ENCODE results near the gene RPS18. TPM values are rescaled to one million over a fixed set of nuclear protein-coding genes. Genes with fewer than 3 reads are reported as not detected.

The RPS18 gene
- total RNA-seq, 1 experiment from 2014 or later: 4,062 TPM

DNA sequence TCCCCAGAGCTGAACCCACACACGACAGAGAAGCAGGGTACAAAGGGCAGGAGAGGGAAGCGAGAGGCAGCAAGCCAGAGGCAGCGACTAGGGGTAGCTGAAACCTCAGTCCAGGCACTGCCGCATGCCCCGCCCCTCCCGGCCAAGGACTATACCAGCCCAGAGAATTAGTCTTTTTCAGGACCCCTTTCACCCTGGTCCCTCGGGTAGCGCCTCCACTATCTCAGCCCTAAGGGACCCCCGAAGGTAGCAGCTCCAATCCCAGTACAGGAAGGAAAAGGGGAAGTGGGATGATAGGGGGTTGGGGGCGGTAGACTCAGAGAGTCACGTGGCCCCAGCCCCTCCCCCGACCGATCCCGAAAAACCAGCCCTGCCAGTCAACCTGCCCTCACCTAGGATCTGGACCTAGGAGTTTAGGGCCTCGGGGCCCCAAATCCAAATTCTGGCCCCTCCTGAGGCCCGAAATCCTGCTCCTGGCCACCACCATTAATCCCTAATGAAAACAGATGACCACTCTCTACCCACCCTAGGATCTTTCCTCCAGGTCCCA, 25.6 kb downstream of the RPS18 start:
- peak overlapping the region; percentile 100 for H3K4me2 ChIP-seq (ENCODE audit: low read length)
- peak overlapping the region; percentile 96 for H3K27ac ChIP-seq (ENCODE audit: low read depth, low read length)
- ChIA-PET CTCF (interaction anchor here (0.9 to 1.6 kb wide), 4 partner anchors 8 to 93 kb away, joined by 3 to 6 read pairs (median 4); partner anchors contain the start of genes B3GALT4, HSD17B8, PFDN6 and WDR46), POLR2A (interaction anchor here (1.0 to 1.6 kb wide), 4 partner anchors 8 to 20 kb away, joined by 4 to 11 read pairs (median 8); partner anchors contain the start of genes B3GALT4, PFDN6, WDR46 and ZBTB22), RAD21 (ENCODE audit: low non-redundant PET in 1 of 2, low total read pairs in 2 of 2, uncharacterized antibody in 2 of 2, unreplicated experiment in 2 of 2) (no interaction called here)
- 0 out of 2 replicates have a peak, but pooled peaks have one; percentile 30 for TF ChIP-seq ZFX (IDR thresholded peaks at IDR 0.05)
- TF ChIP-seq, protein P1, sequence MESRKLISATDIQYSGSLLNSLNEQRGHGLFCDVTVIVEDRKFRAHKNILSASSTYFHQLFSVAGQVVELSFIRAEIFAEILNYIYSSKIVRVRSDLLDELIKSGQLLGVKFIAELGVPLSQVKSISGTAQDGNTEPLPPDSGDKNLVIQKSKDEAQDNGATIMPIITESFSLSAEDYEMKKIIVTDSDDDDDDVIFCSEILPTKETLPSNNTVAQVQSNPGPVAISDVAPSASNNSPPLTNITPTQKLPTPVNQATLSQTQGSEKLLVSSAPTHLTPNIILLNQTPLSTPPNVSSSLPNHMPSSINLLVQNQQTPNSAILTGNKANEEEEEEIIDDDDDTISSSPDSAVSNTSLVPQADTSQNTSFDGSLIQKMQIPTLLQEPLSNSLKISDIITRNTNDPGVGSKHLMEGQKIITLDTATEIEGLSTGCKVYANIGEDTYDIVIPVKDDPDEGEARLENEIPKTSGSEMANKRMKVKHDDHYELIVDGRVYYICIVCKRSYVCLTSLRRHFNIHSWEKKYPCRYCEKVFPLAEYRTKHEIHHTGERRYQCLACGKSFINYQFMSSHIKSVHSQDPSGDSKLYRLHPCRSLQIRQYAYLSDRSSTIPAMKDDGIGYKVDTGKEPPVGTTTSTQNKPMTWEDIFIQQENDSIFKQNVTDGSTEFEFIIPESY (IDR thresholded peaks at IDR 0.05; ENCODE audit: extremely low read depth, insufficient replicate concordance, low read length): no peak
- H2AFZ ChIP-seq (ENCODE audit: low read depth, low read length, poor library complexity, severe bottlenecking): no peak overlapping the region
- H3K9ac ChIP-seq (ENCODE audit: low read length): peak overlapping the region; percentile 84
- no TSS peak for BruUV-seq (replicated peaks)
- no peaks in the 10 kb centered on the region for H3K9me3 ChIP-seq (ENCODE audit: control insufficient read depth in 1 of 2, insufficient read depth in 1 of 2, low read depth in 1 of 2, low read length in 2 of 2)
- no peaks in the 10 kb centered on the region for H4K20me1 ChIP-seq (ENCODE audit: insufficient read depth)
- no peak for DNase-seq (ENCODE audit: low read depth, low spot score)
- H3K27me3 ChIP-seq (ENCODE audit: insufficient read depth, low read length): no peaks in the 10 kb centered on the region
- H3K79me2 ChIP-seq (ENCODE audit: insufficient read depth, low read length): peaks cover 21% of the 10 kb centered on the region
- H3K36me3 ChIP-seq (ENCODE audit: control insufficient read depth in 1 of 2, insufficient read depth in 2 of 2, low read length in 2 of 2): peaks cover 0 to 7% of the 10 kb centered on the region in 2 experiments; a peak in 2 of 4 replicates
- peak; percentile 59 for ATAC-seq
- peak overlapping the region; percentile 76 to 85 for H3K4me3 ChIP-seq (replicated peaks in 1 of 2; ENCODE audit: low read depth in 1 of 2, low read length in 2 of 2)
- H3K4me1 ChIP-seq (ENCODE audit: control insufficient read depth in 1 of 2, insufficient read depth in 2 of 2, low read length in 2 of 2): peaks cover 6 to 26% of the 10 kb centered on the region in 2 experiments; a peak in 3 of 4 replicates
- no peaks in the 10 kb centered on the region for H3K9me2 ChIP-seq (ENCODE audit: insufficient read depth)
- intact Hi-C loops (cut with micrococcal nuclease): loop anchor here (5.0 kb wide), 2 partner anchors 115 to 130 kb away; partner anchors contain the start of gene PHF1
